Calu3 (cell line): ENCODE results near the gene METTL22. TPM values are rescaled to one million over a fixed set of nuclear protein-coding genes. Genes with fewer than 3 reads are reported as not detected.

Experiments
- BruUV-seq: library from RNA; stranded (reverse); fragments of 400-500 nt; replicated peaks from 2 replicates; lab custom pipeline; 2021; lab: Mats Ljungman, UMichigan
- CTCF ChIA-PET: fragments of 300-600 bp; sonication (Branson Sonifier 250); formaldehyde crosslinking; loops from one replicate; lab custom pipeline; 2022; ENCODE audit warnings: antibody characterized with exemption; lab: Charles Lee
- DNase-seq: peaks from one replicate; pipeline ENCODE4 v3.0.0; 2022
- H3K27ac Mint-ChIP-seq: one replicate; pipeline ENCODE4 v1.8.0; 2022; ENCODE audit warnings: mixed read lengths; ENCODE audit not compliant: unreplicated experiment
- H3K27me3 Mint-ChIP-seq: one replicate; pipeline ENCODE4 v1.8.0; 2022; ENCODE audit warnings: mixed read lengths; ENCODE audit not compliant: unreplicated experiment
- H3K36me3 Mint-ChIP-seq: one replicate; pipeline ENCODE4 v1.8.0; 2022; ENCODE audit warnings: mild to moderate bottlenecking, moderate library complexity, mixed read lengths; ENCODE audit not compliant: insufficient read depth, unreplicated experiment
- H3K4me1 Mint-ChIP-seq: one replicate; pipeline ENCODE4 v1.8.0; 2022; ENCODE audit warnings: mild to moderate bottlenecking, low read depth, mixed read lengths; ENCODE audit not compliant: unreplicated experiment
- H3K4me3 Mint-ChIP-seq: one replicate; pipeline ENCODE4 v1.8.0; 2022; ENCODE audit warnings: mild to moderate bottlenecking, low read depth, moderate library complexity, mixed read lengths; ENCODE audit not compliant: unreplicated experiment
- H3K9me3 Mint-ChIP-seq: one replicate; pipeline ENCODE4 v1.8.0; 2022; ENCODE audit warnings: low read depth, mixed read lengths; ENCODE audit not compliant: unreplicated experiment
- intact Hi-C: fragments of 100-400 bp; cut with micrococcal nuclease; formaldehyde crosslinking; loops from one replicate; pipeline ENCODE4 v1.10.0; 2022; ENCODE audit not compliant: unreplicated experiment
- total RNA-seq: library from RNA; stranded (reverse); gene quantifications from 2 replicates; pipeline ENCODE4 v1.2.3, GENCODE V29; 2022
- TF ChIP-seq, protein P1 (sequence below): fragments of 200-600 bp; IDR thresholded peaks from one replicate; pipeline ENCODE4 v1.8.0; 2022; ENCODE audit warnings: antibody characterized with exemption; ENCODE audit not compliant: unreplicated experiment

The METTL22 gene
- total RNA-seq, 1 experiment from 2014 or later: 71.7 TPM

GRCh38 chr16:8642146-8642545 is 20.6 kb downstream of the METTL22 start:
- H3K27ac Mint-ChIP-seq: no peak overlapping the region
- no TSS peak for BruUV-seq
- no peak overlapping the region for H3K4me3 Mint-ChIP-seq
- H3K36me3 Mint-ChIP-seq: peaks cover 57% of the 10 kb centered on the region
- H3K27me3 Mint-ChIP-seq: no peaks in the 10 kb centered on the region
- CTCF ChIA-PET: no interaction called here
- H3K4me1 Mint-ChIP-seq: no peaks in the 10 kb centered on the region
- no peak for DNase-seq
- TF ChIP-seq, protein P1, sequence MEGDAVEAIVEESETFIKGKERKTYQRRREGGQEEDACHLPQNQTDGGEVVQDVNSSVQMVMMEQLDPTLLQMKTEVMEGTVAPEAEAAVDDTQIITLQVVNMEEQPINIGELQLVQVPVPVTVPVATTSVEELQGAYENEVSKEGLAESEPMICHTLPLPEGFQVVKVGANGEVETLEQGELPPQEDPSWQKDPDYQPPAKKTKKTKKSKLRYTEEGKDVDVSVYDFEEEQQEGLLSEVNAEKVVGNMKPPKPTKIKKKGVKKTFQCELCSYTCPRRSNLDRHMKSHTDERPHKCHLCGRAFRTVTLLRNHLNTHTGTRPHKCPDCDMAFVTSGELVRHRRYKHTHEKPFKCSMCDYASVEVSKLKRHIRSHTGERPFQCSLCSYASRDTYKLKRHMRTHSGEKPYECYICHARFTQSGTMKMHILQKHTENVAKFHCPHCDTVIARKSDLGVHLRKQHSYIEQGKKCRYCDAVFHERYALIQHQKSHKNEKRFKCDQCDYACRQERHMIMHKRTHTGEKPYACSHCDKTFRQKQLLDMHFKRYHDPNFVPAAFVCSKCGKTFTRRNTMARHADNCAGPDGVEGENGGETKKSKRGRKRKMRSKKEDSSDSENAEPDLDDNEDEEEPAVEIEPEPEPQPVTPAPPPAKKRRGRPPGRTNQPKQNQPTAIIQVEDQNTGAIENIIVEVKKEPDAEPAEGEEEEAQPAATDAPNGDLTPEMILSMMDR: no peak
- intact Hi-C loops: no loop called here
- H3K9me3 Mint-ChIP-seq: no peaks in the 10 kb centered on the region

DNA sequence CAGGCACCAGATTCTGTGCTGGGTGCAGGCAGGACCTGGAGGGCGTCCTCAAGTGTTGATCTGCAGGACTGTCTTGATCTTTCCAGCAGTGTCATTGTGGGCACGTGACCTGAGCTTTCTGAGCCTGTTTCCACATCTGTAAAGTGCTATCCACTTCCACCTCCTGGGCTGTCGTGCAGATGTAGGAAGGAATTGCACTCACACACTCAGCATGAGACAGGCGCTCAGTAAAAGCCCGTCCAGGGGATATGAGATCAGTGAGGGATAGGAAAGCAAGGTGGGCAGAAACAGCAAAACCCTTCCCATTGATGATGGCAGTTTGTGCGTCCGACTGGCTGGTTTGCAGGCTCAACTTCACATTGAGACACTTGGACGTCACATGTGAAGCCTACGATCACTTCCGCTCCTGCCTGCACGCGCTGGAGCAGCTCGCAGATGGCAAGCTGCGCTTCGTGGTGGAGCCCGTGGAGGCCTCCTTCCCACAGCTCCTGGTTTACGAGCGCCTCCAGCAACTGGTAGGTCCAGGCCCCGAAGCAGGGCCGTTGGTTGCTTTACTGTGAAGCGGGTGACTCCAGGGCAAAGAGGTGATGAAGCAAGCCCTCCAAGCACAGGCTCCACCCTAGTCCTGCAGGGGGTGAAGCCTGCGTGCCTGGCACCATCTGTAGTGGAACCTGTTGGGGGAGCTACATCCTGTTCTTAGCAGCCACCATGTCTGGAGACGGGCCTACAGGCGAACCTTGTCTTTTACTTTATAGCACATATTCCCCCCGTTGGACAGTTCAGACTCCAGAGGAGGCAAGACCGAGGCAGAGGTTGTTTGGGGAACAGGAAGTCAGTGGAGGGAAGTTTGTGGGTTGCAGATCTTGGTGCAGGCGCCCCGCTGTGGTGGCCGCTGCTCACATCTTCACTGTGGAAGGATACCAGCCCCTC is 23.0 kb downstream of the METTL22 start:
- no peaks in the 10 kb centered on the region for H3K27me3 Mint-ChIP-seq
- TF ChIP-seq, protein P1: no peak
- CTCF ChIA-PET: no interaction called here
- intact Hi-C loops: no loop called here
- H3K4me1 Mint-ChIP-seq: no peaks in the 10 kb centered on the region
- no peak overlapping the region for H3K4me3 Mint-ChIP-seq
- no peak for DNase-seq
- peaks cover 67% of the 10 kb centered on the region for H3K36me3 Mint-ChIP-seq
- H3K9me3 Mint-ChIP-seq: no peaks in the 10 kb centered on the region
- BruUV-seq: no TSS peak
- no peak overlapping the region for H3K27ac Mint-ChIP-seq

DNA sequence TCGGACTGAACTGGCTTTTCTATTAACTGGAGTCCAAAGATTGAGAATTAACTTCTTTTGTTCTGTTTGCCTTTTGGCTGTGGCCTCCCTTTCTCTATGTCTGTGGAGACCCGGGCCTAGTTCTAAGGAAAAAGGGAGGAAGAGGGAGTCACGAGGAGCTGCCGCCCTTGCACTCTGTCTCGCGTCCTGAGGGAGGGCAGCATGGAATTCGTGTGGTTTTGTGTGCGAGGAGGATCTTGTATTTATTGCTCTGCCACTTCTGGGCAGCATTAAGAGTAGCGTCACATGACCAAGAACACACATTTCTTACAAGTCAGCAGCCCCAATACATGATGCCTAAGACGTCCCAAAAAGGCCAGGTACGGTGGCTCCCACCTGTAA is 23.6 kb downstream of the METTL22 start:
- intact Hi-C loops: no loop called here
- H3K27ac Mint-ChIP-seq: no peak overlapping the region
- no TSS peak for BruUV-seq
- TF ChIP-seq, protein P1: no peak
- no peak for DNase-seq
- H3K36me3 Mint-ChIP-seq: peaks cover 62% of the 10 kb centered on the region
- CTCF ChIA-PET: no interaction called here
- H3K27me3 Mint-ChIP-seq: no peaks in the 10 kb centered on the region
- H3K4me3 Mint-ChIP-seq: no peak overlapping the region
- H3K4me1 Mint-ChIP-seq: no peaks in the 10 kb centered on the region
- no peaks in the 10 kb centered on the region for H3K9me3 Mint-ChIP-seq

GRCh38 chr16:8645831-8646230 is 24.3 kb downstream of the METTL22 start:
- Mint-ChIP-seq H3K36me3 (peaks cover 61% of the 10 kb centered on the region), H3K4me3 (no peak overlapping the region), H3K9me3 (no peaks in the 10 kb centered on the region), H3K27ac (no peak overlapping the region), H3K4me1 (no peaks in the 10 kb centered on the region), H3K27me3 (no peaks in the 10 kb centered on the region)
- CTCF ChIA-PET: no interaction called here
- DNase-seq: no peak
- TF ChIP-seq, protein P1: no peak
- BruUV-seq: no TSS peak
- intact Hi-C loops: no loop called here
